ENCODE results near the gene ZNF23. TPM values are rescaled to one million over a fixed set of nuclear protein-coding genes. Genes with fewer than 3 reads are reported as not detected.
A peak's percentile ranks its signal among the peaks of the same experiment; 100 is the strongest.

Gene ZNF23
- total and polyA plus RNA-seq, 2 experiments from 2014 or later = 12.1 to 15.3 TPM

- TF ChIP-seq EZH2 (IDR thresholded peaks at IDR 0.05; ENCODE audit: insufficient read depth, poor library complexity, severe bottlenecking) = no peak
- no peak for TF ChIP-seq EZH2phosphoT487 (IDR thresholded peaks at IDR 0.05; ENCODE audit: insufficient read depth, low read depth)
- peak overlapping the region; percentile 99 for H2AFZ ChIP-seq
Measured at GRCh38 chr16:71484006-71484893, 22.2 kb upstream of the ZNF23 start.

GRCh38 chr16:71482569-71482968, 20.5 kb upstream of the ZNF23 start:
- Histone ChIP-seq H3K4me2 (ENCODE audit: unreplicated experiment) (no peak overlapping the region), H3K4me1 (ENCODE audit: insufficient read depth) (no peaks in the 10 kb centered on the region), H2AFZ (no peak overlapping the region), H3K27ac (no peak overlapping the region), H4K20me1 (ENCODE audit: insufficient read depth) (no peaks in the 10 kb centered on the region), H3K4me3 (no peak overlapping the region), H3F3A (ENCODE audit: insufficient read depth) (peaks cover 5% of the 10 kb centered on the region), H3K79me2 (ENCODE audit: insufficient read depth) (no peaks in the 10 kb centered on the region; the same call in 1 of the 2 replicates), H3K27me3 (replicated peaks; ENCODE audit: insufficient read depth) (no peaks in the 10 kb centered on the region), H3K9me3 (ENCODE audit: low read depth) (no peaks in the 10 kb centered on the region), H3K9ac (no peak overlapping the region), H3K9me2 (ENCODE audit: insufficient read depth) (no peaks in the 10 kb centered on the region), H3K36me3 (ENCODE audit: low read depth) (no peaks in the 10 kb centered on the region)
- TF ChIP-seq EZH2 (IDR thresholded peaks at IDR 0.05; ENCODE audit: insufficient read depth, poor library complexity, severe bottlenecking) (no peak), EZH2phosphoT487 (IDR thresholded peaks at IDR 0.05; ENCODE audit: insufficient read depth, low read depth) (no peak)
- no peak for DNase-seq
- 93 to 96% methylated on average over 5 of the region's 5 CpGs for WGBS, 2 experiments (ENCODE audit: low coverage in 1 of 2, low lambda C conversion rate in 2 of 2, missing lambda C conversion rate in 2 of 2)
- in situ Hi-C loops (cut with MboI) = no loop called here

More at GRCh38 chr16:71484006-71484893, 22.2 kb upstream of the ZNF23 start:
- peak; percentile 94 for DNase-seq
- Histone ChIP-seq H3K36me3 (ENCODE audit: low read depth) (no peaks in the 10 kb centered on the region), H3F3A (ENCODE audit: insufficient read depth) (peaks cover 5% of the 10 kb centered on the region), H3K79me2 (ENCODE audit: insufficient read depth) (no peaks in the 10 kb centered on the region; the same call in 1 of the 2 replicates), H3K4me3 (peak overlapping the region; percentile 98), H3K9me3 (ENCODE audit: low read depth) (no peaks in the 10 kb centered on the region), H3K9ac (peak overlapping the region; percentile 97), H3K27ac (peak overlapping the region; percentile 99), H3K27me3 (replicated peaks; ENCODE audit: insufficient read depth) (no peaks in the 10 kb centered on the region), H3K4me1 (ENCODE audit: insufficient read depth) (no peaks in the 10 kb centered on the region), H3K9me2 (ENCODE audit: insufficient read depth) (no peaks in the 10 kb centered on the region), H4K20me1 (ENCODE audit: insufficient read depth) (no peaks in the 10 kb centered on the region), H3K4me2 (ENCODE audit: unreplicated experiment) (peak overlapping the region; percentile 100)
- in situ Hi-C loops (cut with MboI) = no loop called here
- WGBS, 2 experiments (ENCODE audit: low coverage in 1 of 2, low lambda C conversion rate in 2 of 2, missing lambda C conversion rate in 2 of 2) = 1% methylated on average over 44 of the region's 44 CpGs

- no peak overlapping the region for H3K27ac ChIP-seq
- H3K36me3 ChIP-seq (ENCODE audit: low read depth) = peaks cover 10% of the 10 kb centered on the region
- H3K79me2 ChIP-seq (ENCODE audit: insufficient read depth) = no peaks in the 10 kb centered on the region; the same call in 1 of the 2 replicates
- 96 to 98% methylated on average over 2 of the region's 2 CpGs for WGBS, 2 experiments (ENCODE audit: low coverage in 1 of 2, low lambda C conversion rate in 2 of 2, missing lambda C conversion rate in 2 of 2)
- no peak for DNase-seq
- peaks cover 13% of the 10 kb centered on the region for H3F3A ChIP-seq (ENCODE audit: insufficient read depth)
- no peak overlapping the region for H2AFZ ChIP-seq
- H3K4me2 ChIP-seq (ENCODE audit: unreplicated experiment) = no peak overlapping the region
- H3K4me1 ChIP-seq (ENCODE audit: insufficient read depth) = no peaks in the 10 kb centered on the region
- no peak overlapping the region for H3K9ac ChIP-seq
- no peaks in the 10 kb centered on the region for H4K20me1 ChIP-seq (ENCODE audit: insufficient read depth)
- H3K9me3 ChIP-seq (ENCODE audit: low read depth) = no peaks in the 10 kb centered on the region
- no peaks in the 10 kb centered on the region for H3K27me3 ChIP-seq (replicated peaks; ENCODE audit: insufficient read depth)
- H3K9me2 ChIP-seq (ENCODE audit: insufficient read depth) = no peaks in the 10 kb centered on the region
- no peak for TF ChIP-seq EZH2phosphoT487 (IDR thresholded peaks at IDR 0.05; ENCODE audit: insufficient read depth, low read depth)
- TF ChIP-seq EZH2 (IDR thresholded peaks at IDR 0.05; ENCODE audit: insufficient read depth, poor library complexity, severe bottlenecking) = no peak
- in situ Hi-C loops (cut with MboI) = no loop called here
- no peak overlapping the region for H3K4me3 ChIP-seq
Measured at GRCh38 chr16:71480956-71481355, 18.9 kb upstream of the ZNF23 start.

GRCh38 chr16:71479420-71479819, 17.4 kb upstream of the ZNF23 start:
- Histone ChIP-seq H3K36me3 (ENCODE audit: low read depth) (peaks cover 12% of the 10 kb centered on the region), H3K27me3 (replicated peaks; ENCODE audit: insufficient read depth) (no peaks in the 10 kb centered on the region), H3K4me2 (ENCODE audit: unreplicated experiment) (no peak overlapping the region), H3K27ac (no peak overlapping the region), H3F3A (ENCODE audit: insufficient read depth) (peaks cover 22% of the 10 kb centered on the region), H3K9ac (no peak overlapping the region), H3K9me3 (ENCODE audit: low read depth) (no peaks in the 10 kb centered on the region), H3K4me3 (no peak overlapping the region), H2AFZ (no peak overlapping the region), H4K20me1 (ENCODE audit: insufficient read depth) (no peaks in the 10 kb centered on the region), H3K9me2 (ENCODE audit: insufficient read depth) (no peaks in the 10 kb centered on the region), H3K4me1 (ENCODE audit: insufficient read depth) (peaks cover 14% of the 10 kb centered on the region), H3K79me2 (ENCODE audit: insufficient read depth) (no peaks in the 10 kb centered on the region; the same call in 1 of the 2 replicates)
- in situ Hi-C loops (cut with MboI) = no loop called here
- TF ChIP-seq EZH2phosphoT487 (IDR thresholded peaks at IDR 0.05; ENCODE audit: insufficient read depth, low read depth) = no peak
- TF ChIP-seq EZH2 (IDR thresholded peaks at IDR 0.05; ENCODE audit: insufficient read depth, poor library complexity, severe bottlenecking) = no peak
- DNase-seq = peak; percentile 52
- 67 to 75% methylated on average over 3 of the region's 3 CpGs for WGBS, 2 experiments (ENCODE audit: low coverage in 1 of 2, low lambda C conversion rate in 2 of 2, missing lambda C conversion rate in 2 of 2)
